Measurements from ENCODE around the gene MUSTN1. TPM values are rescaled to one million over a fixed set of nuclear protein-coding genes. Genes with fewer than 3 reads are reported as not detected.

The MUSTN1 gene
- total and polyA plus RNA-seq, 2 of the 13 experiments (the other 11 are each of a cell fraction or from before 2014, with no cell fraction given) = 0.84 to 1.4 TPM

DNA sequence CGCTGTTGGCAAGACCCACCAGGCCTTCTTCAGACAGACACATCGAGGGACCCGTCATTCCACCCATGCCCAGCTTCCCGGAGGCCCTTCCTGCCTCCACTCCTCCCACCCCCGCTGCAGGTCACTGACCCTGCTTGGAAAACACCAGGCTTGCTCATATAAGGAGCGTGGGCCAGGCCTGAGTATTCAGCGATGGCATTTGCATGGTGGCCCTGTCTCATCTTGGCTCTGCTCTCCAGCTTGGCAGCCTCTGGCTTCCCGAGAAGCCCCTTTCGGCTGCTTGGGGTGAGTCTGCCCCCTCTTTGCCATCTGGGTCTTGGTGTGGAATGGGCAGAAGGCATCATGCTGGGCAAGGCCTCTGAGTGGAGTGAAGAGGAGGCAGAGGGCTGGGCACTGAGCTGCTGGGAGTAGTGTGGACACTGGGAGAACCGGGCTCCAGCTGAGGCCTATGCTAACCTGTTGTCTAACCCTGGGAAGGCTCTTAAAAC is 40.2 kb downstream of the MUSTN1 start, which contains the start of gene ITIH3 (continued):
- TF ChIP-seq ZHX2 (IDR thresholded peaks at IDR 0.05; ENCODE audit: low read depth) = no peak
- no peak for TF ChIP-seq ZHX2 (CRISPR knock-in tag; IDR thresholded peaks at IDR 0.05; ENCODE audit: borderline replicate concordance)
- TF ChIP-seq ZNF329 (CRISPR knock-in tag; IDR thresholded peaks at IDR 0.05; ENCODE audit: low read depth) = no peak
- peak; percentile 12 for TF ChIP-seq TBL1XR1 (IDR thresholded peaks at IDR 0.05; ENCODE audit: borderline replicate concordance, low read length, partially characterized antibody)
- no peak for TF ChIP-seq SMARCE1 (IDR thresholded peaks at IDR 0.05; ENCODE audit: borderline replicate concordance)
- TF ChIP-seq ARID3A (IDR thresholded peaks at IDR 0.05; ENCODE audit: low read depth, low read length) = no peak
- TF ChIP-seq HIVEP1 (CRISPR knock-in tag; IDR thresholded peaks at IDR 0.05) = peak; percentile 55; the same call in 1 of the 2 replicates
- TF ChIP-seq, protein P1, sequence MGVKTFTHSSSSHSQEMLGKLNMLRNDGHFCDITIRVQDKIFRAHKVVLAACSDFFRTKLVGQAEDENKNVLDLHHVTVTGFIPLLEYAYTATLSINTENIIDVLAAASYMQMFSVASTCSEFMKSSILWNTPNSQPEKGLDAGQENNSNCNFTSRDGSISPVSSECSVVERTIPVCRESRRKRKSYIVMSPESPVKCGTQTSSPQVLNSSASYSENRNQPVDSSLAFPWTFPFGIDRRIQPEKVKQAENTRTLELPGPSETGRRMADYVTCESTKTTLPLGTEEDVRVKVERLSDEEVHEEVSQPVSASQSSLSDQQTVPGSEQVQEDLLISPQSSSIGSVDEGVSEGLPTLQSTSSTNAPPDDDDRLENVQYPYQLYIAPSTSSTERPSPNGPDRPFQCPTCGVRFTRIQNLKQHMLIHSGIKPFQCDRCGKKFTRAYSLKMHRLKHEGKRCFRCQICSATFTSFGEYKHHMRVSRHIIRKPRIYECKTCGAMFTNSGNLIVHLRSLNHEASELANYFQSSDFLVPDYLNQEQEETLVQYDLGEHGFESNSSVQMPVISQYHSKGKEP (CRISPR knock-in tag; IDR thresholded peaks at IDR 0.05) = no peak
- TF ChIP-seq ZNF430 (CRISPR knock-in tag; IDR thresholded peaks at IDR 0.05) = no peak
- no peak for TF ChIP-seq ZSCAN9 (CRISPR knock-in tag; IDR thresholded peaks at IDR 0.05; ENCODE audit: borderline replicate concordance)
- TF ChIP-seq MAF1 (CRISPR knock-in tag; IDR thresholded peaks at IDR 0.05; ENCODE audit: borderline replicate concordance) = no peak
- TF ChIP-seq ZFY (CRISPR knock-in tag; IDR thresholded peaks at IDR 0.05) = peak; percentile 80
- TF ChIP-seq NR2C2 (CRISPR knock-in tag; IDR thresholded peaks at IDR 0.05; ENCODE audit: borderline replicate concordance) = no peak
- no peak for TF ChIP-seq ATF1 (CRISPR knock-in tag; IDR thresholded peaks at IDR 0.05)
- TF ChIP-seq, protein P2, sequence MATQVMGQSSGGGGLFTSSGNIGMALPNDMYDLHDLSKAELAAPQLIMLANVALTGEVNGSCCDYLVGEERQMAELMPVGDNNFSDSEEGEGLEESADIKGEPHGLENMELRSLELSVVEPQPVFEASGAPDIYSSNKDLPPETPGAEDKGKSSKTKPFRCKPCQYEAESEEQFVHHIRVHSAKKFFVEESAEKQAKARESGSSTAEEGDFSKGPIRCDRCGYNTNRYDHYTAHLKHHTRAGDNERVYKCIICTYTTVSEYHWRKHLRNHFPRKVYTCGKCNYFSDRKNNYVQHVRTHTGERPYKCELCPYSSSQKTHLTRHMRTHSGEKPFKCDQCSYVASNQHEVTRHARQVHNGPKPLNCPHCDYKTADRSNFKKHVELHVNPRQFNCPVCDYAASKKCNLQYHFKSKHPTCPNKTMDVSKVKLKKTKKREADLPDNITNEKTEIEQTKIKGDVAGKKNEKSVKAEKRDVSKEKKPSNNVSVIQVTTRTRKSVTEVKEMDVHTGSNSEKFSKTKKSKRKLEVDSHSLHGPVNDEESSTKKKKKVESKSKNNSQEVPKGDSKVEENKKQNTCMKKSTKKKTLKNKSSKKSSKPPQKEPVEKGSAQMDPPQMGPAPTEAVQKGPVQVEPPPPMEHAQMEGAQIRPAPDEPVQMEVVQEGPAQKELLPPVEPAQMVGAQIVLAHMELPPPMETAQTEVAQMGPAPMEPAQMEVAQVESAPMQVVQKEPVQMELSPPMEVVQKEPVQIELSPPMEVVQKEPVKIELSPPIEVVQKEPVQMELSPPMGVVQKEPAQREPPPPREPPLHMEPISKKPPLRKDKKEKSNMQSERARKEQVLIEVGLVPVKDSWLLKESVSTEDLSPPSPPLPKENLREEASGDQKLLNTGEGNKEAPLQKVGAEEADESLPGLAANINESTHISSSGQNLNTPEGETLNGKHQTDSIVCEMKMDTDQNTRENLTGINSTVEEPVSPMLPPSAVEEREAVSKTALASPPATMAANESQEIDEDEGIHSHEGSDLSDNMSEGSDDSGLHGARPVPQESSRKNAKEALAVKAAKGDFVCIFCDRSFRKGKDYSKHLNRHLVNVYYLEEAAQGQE (IDR thresholded peaks at IDR 0.05; ENCODE audit: borderline replicate concordance in 1 of 2, low read depth in 1 of 2, low read length in 2 of 2) = no peak
- TF ChIP-seq HNF4G (IDR thresholded peaks at IDR 0.05; ENCODE audit: borderline replicate concordance, low read depth, low read length) = no peak
- TF ChIP-seq HNF4G (CRISPR knock-in tag; IDR thresholded peaks at IDR 0.05; ENCODE audit: borderline replicate concordance, low read depth) = no peak
- no peak for TF ChIP-seq ARNTL (CRISPR knock-in tag; IDR thresholded peaks at IDR 0.05)
